ENCODE data around the gene ATXN7L1. TPM values are rescaled to one million over a fixed set of nuclear protein-coding genes. Genes with fewer than 3 reads are reported as not detected.

ATXN7L1 gene
- total RNA-seq, 1 experiment from 2014 or later = 24.3 TPM

DNA sequence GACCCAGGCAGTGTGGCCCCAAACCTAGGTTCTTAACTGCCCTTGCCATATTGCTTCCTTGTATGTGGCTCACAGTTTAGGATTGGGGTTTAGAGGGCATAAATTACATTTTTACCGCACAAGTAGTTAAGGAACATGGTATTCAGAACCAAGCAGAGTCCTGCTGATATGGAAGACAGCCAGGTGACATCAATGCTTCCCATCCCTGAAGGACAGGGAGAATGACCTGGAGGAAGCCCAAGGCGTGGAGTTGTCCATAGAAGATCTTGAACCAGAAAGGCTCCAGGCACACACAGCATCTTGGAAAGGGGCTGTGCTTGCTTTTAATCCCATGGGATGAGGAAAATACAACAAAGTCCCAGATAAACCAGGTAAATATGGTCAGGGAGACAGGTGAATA lies 48.3 kb downstream of the ATXN7L1 start:
- Histone ChIP-seq H2BK5ac (ENCODE audit: insufficient read length, low read length) (no peak overlapping the region), H3K79me2 (ENCODE audit: insufficient read depth, low read length) (no peaks in the 10 kb centered on the region), H2BK12ac (ENCODE audit: insufficient read length, low read depth, low read length) (no peak overlapping the region), H3K27me3 (ENCODE audit: insufficient read depth, low read length) (no peaks in the 10 kb centered on the region), H3K4ac (ENCODE audit: low read depth, low read length) (no peak overlapping the region), H3K9me3 (ENCODE audit: control insufficient read depth, low read depth, low read length) (no peaks in the 10 kb centered on the region), H3K56ac (ENCODE audit: insufficient read length, low read depth, low read length) (no peak overlapping the region), H4K20me1 (ENCODE audit: control insufficient read depth, insufficient read depth, insufficient read length) (no peaks in the 10 kb centered on the region), H3K4me2 (ENCODE audit: insufficient read depth, insufficient read length, low read length) (no peak overlapping the region), H3T11ph (ENCODE audit: low read length) (no peak overlapping the region), H2AK5ac (ENCODE audit: insufficient read length, low read length) (no peak overlapping the region), H3K4me1 (ENCODE audit: insufficient read depth, low read length) (peaks cover 6% of the 10 kb centered on the region), H2AFZ (ENCODE audit: low read length) (no peak overlapping the region), H3K23me2 (ENCODE audit: insufficient read length, low read depth, low read length, poor library complexity, severe bottlenecking) (no peaks in the 10 kb centered on the region), H2BK120ac (ENCODE audit: low read depth, low read length, poor library complexity, severe bottlenecking) (no peak overlapping the region), H3K27ac (ENCODE audit: insufficient read length, low read depth, low read length) (no peak overlapping the region), H3K14ac (ENCODE audit: insufficient read depth, low read length) (no peak overlapping the region), H3K18ac (ENCODE audit: insufficient read length, low read depth, low read length) (no peak overlapping the region), H4K5ac (ENCODE audit: insufficient read length, low read depth, low read length) (no peak overlapping the region), H3K79me1 (ENCODE audit: insufficient read depth, low read depth, low read length, poor library complexity, severe bottlenecking) (no peaks in the 10 kb centered on the region), H4K8ac (replicated peaks; ENCODE audit: insufficient read length, low read depth, low read length) (no peak overlapping the region), H2BK15ac (ENCODE audit: low read depth, low read length) (no peak overlapping the region), H4K91ac (ENCODE audit: insufficient read length, low read depth, low read length) (no peak overlapping the region), H3K9ac (ENCODE audit: extremely low read depth, insufficient read length, low read length) (no peak overlapping the region), H3K23ac (ENCODE audit: insufficient read length, low read depth, low read length) (no peak overlapping the region), H2BK20ac (ENCODE audit: low read depth, low read length, poor library complexity, severe bottlenecking) (no peak overlapping the region)
- Mint-ChIP-seq H3K4me3 (no peak overlapping the region), H3K27me3 (ENCODE audit: low read depth) (no peaks in the 10 kb centered on the region), H3K4me1 (peaks cover 28 to 39% of the 10 kb centered on the region in 2 experiments), H3K27ac (peak overlapping the region in 1 of 3 experiments; percentile 11; a peak in 1 of 7 replicates), H3K9me3 (no peaks in the 10 kb centered on the region), H3K36me3 (ENCODE audit: insufficient read depth in 1 of 3, low read depth in 3 of 3) (no peaks in the 10 kb centered on the region; a peak in 2 of 7 replicates)
- DNase-seq = no peak
- no CpG with 5 or more reads among the region's 2 CpGs for WGBS (ENCODE audit: extremely low coverage, insufficient read length, low lambda C conversion rate)
- TF ChIP-seq, protein P1, sequence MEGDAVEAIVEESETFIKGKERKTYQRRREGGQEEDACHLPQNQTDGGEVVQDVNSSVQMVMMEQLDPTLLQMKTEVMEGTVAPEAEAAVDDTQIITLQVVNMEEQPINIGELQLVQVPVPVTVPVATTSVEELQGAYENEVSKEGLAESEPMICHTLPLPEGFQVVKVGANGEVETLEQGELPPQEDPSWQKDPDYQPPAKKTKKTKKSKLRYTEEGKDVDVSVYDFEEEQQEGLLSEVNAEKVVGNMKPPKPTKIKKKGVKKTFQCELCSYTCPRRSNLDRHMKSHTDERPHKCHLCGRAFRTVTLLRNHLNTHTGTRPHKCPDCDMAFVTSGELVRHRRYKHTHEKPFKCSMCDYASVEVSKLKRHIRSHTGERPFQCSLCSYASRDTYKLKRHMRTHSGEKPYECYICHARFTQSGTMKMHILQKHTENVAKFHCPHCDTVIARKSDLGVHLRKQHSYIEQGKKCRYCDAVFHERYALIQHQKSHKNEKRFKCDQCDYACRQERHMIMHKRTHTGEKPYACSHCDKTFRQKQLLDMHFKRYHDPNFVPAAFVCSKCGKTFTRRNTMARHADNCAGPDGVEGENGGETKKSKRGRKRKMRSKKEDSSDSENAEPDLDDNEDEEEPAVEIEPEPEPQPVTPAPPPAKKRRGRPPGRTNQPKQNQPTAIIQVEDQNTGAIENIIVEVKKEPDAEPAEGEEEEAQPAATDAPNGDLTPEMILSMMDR (conservative IDR thresholded peaks at IDR 0.05) = no peak
